Endothelial cell of umbilical vein (primary cell): ENCODE measurements around the gene TMPRSS6.

Source experiments
- CTCF ChIP-seq, 2 donors: IDR thresholded peaks; 1 replicate in 1 of 2; 2 replicates in 1 of 2; pipeline ENCODE4 v1.5.1; 2011; ENCODE audit warnings: low read length in 2 of 2, mild to moderate bottlenecking in 2 of 2, moderate library complexity in 2 of 2, control low read depth in 1 of 2, inconsistent platforms in 1 of 2, low read depth in 1 of 2; ENCODE audit not compliant: insufficient read depth in 1 of 2; ENCODE audit errors: extremely low read depth in 1 of 2
- EZH2 ChIP-seq: IDR thresholded peaks from 2 replicates; pipeline ENCODE4 v1.6.1; 2012; ENCODE audit warnings: borderline replicate concordance, low read depth, mild to moderate bottlenecking, moderate library complexity, low read length, inconsistent platforms; ENCODE audit not compliant: severe bottlenecking
- GATA2 ChIP-seq: IDR thresholded peaks from 2 replicates; pipeline ENCODE4 v1.7.0; 2011; ENCODE audit warnings: low read depth, mild to moderate bottlenecking, moderate library complexity, mixed read lengths, low read length; ENCODE audit not compliant: insufficient read length, insufficient read depth
- JUN ChIP-seq: IDR thresholded peaks from 2 replicates; pipeline ENCODE4 v1.6.1; 2011; ENCODE audit warnings: borderline replicate concordance, low read depth; ENCODE audit not compliant: insufficient read length, insufficient read depth
- MAX ChIP-seq: IDR thresholded peaks from 2 replicates; pipeline ENCODE4 v1.6.1; 2011; ENCODE audit not compliant: insufficient read depth, insufficient read length
- MYC ChIP-seq: IDR thresholded peaks from one replicate; pipeline ENCODE4 v1.6.1; 2011; ENCODE audit warnings: mild to moderate bottlenecking, low read depth, low read length
- POLR2A ChIP-seq: IDR thresholded peaks from 2 replicates; pipeline ENCODE4 v1.6.1; 2012; ENCODE audit warnings: low read depth, mild to moderate bottlenecking, control low read depth, low read length
- POLR2AphosphoS5 ChIP-seq: IDR thresholded peaks from 2 replicates; pipeline ENCODE4 v1.6.1; 2012; ENCODE audit warnings: low read depth, mild to moderate bottlenecking, control low read depth, low read length, moderate library complexity; ENCODE audit not compliant: insufficient read depth

- TF ChIP-seq POLR2A, result no peak
- TF ChIP-seq CTCF (IDR thresholded peaks at IDR 0.05; ENCODE audit: extremely low read depth in 1 of 2, insufficient read depth in 1 of 2, low read depth in 1 of 2, low read length in 2 of 2), result no peak
- no peak for TF ChIP-seq MAX
- no peak for TF ChIP-seq EZH2
- no peak for TF ChIP-seq MYC
- no peak for TF ChIP-seq POLR2AphosphoS5
- TF ChIP-seq GATA2, result no peak
- no peak for TF ChIP-seq JUN
These were observed 23.9 kb upstream of the TMPRSS6 start for GRCh38 chr22:37133304-37134018.
